HG03354 (cell line): Measurements from ENCODE around the gene PDE3B.

ENCODE experiments used
- ATAC-seq: cut with Tn5 transposase; IDR thresholded peaks from one replicate; pipeline ENCODE4 v1.9.1; 2021; ENCODE audit warnings: mild to moderate bottlenecking; ENCODE audit not compliant: unreplicated experiment, poor library complexity, severe bottlenecking

The PDE3B gene

GRCh38 chr11:14905104-14906033 is 261.8 kb downstream of the PDE3B start:
- ATAC-seq = peak; percentile 70

GRCh38 chr11:14906578-14906977 is 263.0 kb downstream of the PDE3B start:
- ATAC-seq = no peak

GRCh38 chr11:14906993-14907392 is 263.4 kb downstream of the PDE3B start:
- ATAC-seq = no peak

GRCh38 chr11:14907411-14908213 is 264.0 kb downstream of the PDE3B start:
- ATAC-seq = peak; percentile 57

GRCh38 chr11:14908214-14908880 is 264.7 kb downstream of the PDE3B start:
- peak; percentile 24 for ATAC-seq

- no peak for ATAC-seq
Observed at GRCh38 chr11:14914536-14914935, 270.9 kb downstream of the PDE3B start.

- no peak for ATAC-seq
Observed at GRCh38 chr11:14916403-14916802, 272.8 kb downstream of the PDE3B start.
